GM15510 (cell line): ENCODE measurements around the gene HSD17B3.

ENCODE experiments used
- POLR2A ChIP-seq: IDR thresholded peaks from 3 replicates; pipeline ENCODE4 v1.6.1; 2011; ENCODE audit warnings: borderline replicate concordance; ENCODE audit not compliant: insufficient read length; ENCODE audit errors: extremely low read depth

Gene HSD17B3

DNA sequence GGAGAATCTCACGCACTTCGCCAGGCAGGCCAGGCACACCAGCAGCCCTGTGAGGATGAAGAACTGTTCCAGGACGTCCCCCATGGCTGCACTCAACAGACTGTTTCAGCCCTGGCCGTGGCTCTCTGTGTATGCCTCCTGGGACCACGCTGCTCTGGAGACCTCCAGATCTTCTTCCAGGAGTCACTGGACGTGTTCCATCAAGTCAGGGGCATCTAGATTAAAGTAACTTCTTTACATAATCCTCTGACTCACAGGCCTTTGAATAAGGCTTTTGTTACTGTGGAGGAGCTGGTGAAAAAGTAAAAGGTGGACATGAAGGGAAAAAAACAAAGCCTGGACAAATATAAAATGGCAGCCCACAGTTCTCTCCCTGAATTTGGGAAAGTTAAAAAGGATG lies at the start of gene HSD17B3:
Gene HSD17B3, minus strand, starts transcription at position 156 of the 400 bp plus-strand sequence. Its CDS starts 72 bp downstream, at position 84.
- no peak for TF ChIP-seq POLR2A

- TF ChIP-seq POLR2A = no peak
Measured at GRCh38 chr9:96350866-96351265, 48.9 kb upstream of the HSD17B3 start.

DNA sequence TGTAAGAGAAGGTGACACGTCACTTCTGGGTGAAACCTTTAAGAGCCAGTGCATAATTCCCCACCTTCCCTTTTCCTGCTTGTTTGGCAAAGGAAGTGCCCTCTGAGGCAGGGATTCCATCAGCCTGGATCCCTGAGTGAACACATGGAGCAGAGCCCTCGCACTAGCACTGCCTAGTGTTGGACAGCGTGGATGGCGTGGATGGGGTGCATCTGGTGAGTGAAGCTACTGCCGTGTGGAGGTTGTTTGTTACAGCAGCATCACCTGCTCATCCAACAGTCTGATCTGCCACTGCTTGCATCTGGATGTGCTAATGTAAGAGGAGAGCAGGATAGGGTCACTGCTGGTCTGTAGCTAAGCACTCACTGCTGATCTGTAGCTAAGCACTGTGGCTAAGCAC lies 46.3 kb upstream of the HSD17B3 start:
- no peak for TF ChIP-seq POLR2A

DNA sequence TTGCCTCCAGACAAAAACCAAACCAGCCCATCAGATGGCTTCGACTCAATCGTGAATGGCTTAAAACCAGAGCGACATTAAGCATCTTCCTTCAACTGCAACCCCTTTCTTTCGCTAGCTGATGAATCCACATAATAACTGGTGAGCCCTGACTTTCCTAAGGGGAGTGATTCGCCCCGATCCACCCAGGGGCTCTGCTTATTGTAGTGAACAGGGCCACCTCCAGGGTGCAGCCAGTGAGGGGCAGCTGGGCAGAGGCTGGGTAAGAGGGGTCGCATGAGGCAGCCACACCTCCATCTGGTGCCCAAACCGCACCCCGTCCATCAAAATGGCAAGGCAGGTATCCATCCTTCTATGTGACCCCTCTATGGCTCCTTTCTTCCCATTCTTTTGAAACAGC lies 43.6 kb upstream of the HSD17B3 start:
- TF ChIP-seq POLR2A = no peak

- no peak for TF ChIP-seq POLR2A
Measured at GRCh38 chr9:96344458-96345180, 42.6 kb upstream of the HSD17B3 start.

GRCh38 chr9:96343515-96344360 lies 41.8 kb upstream of the HSD17B3 start:
- TF ChIP-seq POLR2A = no peak

DNA sequence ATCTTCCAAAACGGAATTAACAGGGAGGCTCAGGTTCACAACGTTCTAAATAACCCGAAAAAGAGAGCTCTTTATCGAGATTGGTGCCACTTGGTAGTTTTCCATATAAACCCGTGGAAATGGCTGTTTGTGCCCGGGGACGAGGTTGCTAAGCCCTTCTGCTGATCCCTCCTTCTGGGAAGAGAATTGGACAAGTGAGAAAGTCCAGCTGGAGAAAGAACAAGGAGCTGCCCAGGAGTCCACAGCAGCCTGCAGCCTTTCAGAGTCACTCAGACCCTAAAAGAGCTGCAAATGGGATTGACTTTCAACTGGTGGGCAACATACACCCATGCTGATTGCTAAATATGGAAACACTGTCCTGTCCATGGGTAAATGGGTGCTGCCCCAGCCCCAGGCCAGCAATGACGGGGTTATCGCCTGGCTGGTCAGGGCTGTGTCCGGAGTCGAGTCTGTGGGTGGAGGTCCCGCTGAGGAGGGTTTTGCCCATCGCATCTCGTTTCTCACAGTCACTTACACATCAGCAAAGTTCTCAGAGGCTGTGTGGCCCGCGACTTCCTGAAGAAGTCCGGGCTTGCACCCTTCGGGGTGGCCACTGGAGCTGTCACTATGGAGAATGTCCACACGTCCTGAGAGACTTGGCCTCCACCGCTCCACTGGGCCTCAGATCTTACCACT lies 40.7 kb upstream of the HSD17B3 start:
- TF ChIP-seq POLR2A = no peak

DNA sequence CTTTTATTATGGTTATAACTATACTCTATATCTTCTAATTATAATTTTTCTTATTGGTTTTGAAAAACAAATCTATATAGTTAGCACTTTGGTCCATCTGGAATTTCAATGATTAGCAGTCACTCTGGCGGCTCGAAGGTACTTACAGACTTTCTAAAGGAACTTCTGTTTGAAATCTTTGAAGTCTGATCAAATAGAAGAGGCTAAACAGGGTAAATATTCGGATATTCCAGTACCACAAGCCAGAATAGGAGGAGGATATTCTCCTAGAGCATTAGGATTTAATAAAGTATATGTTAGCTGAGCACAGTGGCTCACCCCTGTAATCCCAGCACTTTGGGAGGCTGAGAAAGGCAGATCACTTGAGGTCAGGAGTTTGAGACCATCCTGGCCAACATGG lies 38.7 kb upstream of the HSD17B3 start:
- TF ChIP-seq POLR2A = no peak

DNA sequence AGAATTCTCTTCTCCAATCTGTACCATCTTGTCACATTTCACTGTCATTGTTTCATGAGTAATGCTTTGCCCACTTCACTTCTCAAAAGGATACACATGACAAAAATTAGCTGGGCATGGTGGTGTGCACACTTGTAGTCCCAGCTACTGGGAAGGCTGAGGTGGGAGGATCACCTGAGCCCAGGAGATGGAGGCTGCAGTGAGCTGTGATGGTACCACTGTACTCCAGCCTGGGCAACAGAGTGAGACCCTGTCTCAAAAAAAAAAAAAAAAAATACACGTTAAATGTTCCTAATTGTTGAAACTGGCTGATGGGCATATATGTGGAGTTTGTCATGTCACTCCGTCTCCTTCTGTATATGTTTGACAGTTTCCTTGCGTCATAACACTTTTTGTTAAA lies 36.3 kb upstream of the HSD17B3 start:
- TF ChIP-seq POLR2A = no peak

- no peak for TF ChIP-seq POLR2A
Measured at GRCh38 chr9:96333958-96334357, 32.0 kb upstream of the HSD17B3 start.

GRCh38 chr9:96331236-96331947 lies 29.4 kb upstream of the HSD17B3 start:
- no peak for TF ChIP-seq POLR2A

GRCh38 chr9:96327694-96328352 lies 25.8 kb upstream of the HSD17B3 start:
- no peak for TF ChIP-seq POLR2A

DNA sequence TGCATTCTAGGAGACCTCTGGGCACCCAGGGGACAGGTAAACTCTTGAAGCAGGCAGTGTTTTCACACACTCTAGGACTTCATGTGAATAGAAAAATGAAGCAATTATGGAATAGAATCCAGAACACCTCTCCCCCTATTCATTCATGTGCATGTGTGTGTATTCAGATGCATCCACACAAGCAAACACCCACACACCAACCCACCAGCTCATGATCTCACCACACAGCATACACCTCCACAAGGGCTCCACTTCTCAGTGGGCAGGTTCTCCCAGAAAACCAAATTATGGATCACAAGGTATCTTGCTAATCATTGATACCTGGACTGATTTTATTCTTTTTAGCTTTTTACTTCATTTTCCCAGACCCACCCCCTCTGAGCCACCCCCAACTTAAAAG lies 21.2 kb upstream of the HSD17B3 start:
- TF ChIP-seq POLR2A = no peak

GRCh38 chr9:96321515-96321914 lies 19.5 kb upstream of the HSD17B3 start:
- no peak for TF ChIP-seq POLR2A

- no peak for TF ChIP-seq POLR2A
Measured at GRCh38 chr9:96320749-96321280, 18.8 kb upstream of the HSD17B3 start.
